Measurements from ENCODE around the gene RSBN1. TPM values are rescaled to one million over a fixed set of nuclear protein-coding genes. Genes with fewer than 3 reads are reported as not detected.
"Not testable (repeated sequence)": the region's sequence is repeated elsewhere in the genome, so short reads cannot be mapped to it uniquely, and the experiment has no call there.

Gene RSBN1
- total and polyA plus RNA-seq, 2 experiments from 2014 or later, result 12.8 to 20.3 TPM

GRCh38 chr1:113854234-113854633 is 42.0 kb upstream of the RSBN1 start:
- H3K4me2 ChIP-seq, result no peak overlapping the region
- no peak overlapping the region for H2AFZ ChIP-seq
- no peaks in the 10 kb centered on the region for H3K79me2 ChIP-seq
- 48% methylated on average over 1 of the region's 1 CpG for WGBS (ENCODE audit: low lambda C conversion rate, missing lambda C conversion rate)
- H3K4me1 ChIP-seq (ENCODE audit: insufficient read depth), result no peaks in the 10 kb centered on the region
- H3K9me3 ChIP-seq (ENCODE audit: low read depth), result no peaks in the 10 kb centered on the region
- H3K9me2 ChIP-seq (replicated peaks; ENCODE audit: insufficient read depth), result no peaks in the 10 kb centered on the region
- TF ChIP-seq CTCF (IDR thresholded peaks at IDR 0.05; ENCODE audit: poor library complexity) (no peak), EZH2 (IDR thresholded peaks at IDR 0.05; ENCODE audit: borderline replicate concordance) (no peak), EZH2phosphoT487 (IDR thresholded peaks at IDR 0.05; ENCODE audit: low read depth, severe bottlenecking, unreplicated experiment) (no peak)
- H3K4me3 ChIP-seq, result no peak overlapping the region
- H4K20me1 ChIP-seq (ENCODE audit: insufficient read depth, poor library complexity, severe bottlenecking), result no peaks in the 10 kb centered on the region
- no peak overlapping the region for H3K27ac ChIP-seq
- no peaks in the 10 kb centered on the region for H3K27me3 ChIP-seq
- H3K36me3 ChIP-seq (replicated peaks; ENCODE audit: insufficient read depth, low read depth), result no peaks in the 10 kb centered on the region
- no peak for DNase-seq (ENCODE audit: low spot score)

GRCh38 chr1:113852694-113853093 is 40.4 kb upstream of the RSBN1 start:
- not testable (repeated sequence) for H3K4me1 ChIP-seq (ENCODE audit: insufficient read depth); H3K4me2 ChIP-seq

GRCh38 chr1:113850127-113850796 is 38.0 kb upstream of the RSBN1 start:
- H3K9me3 ChIP-seq (ENCODE audit: low read depth), result no peaks in the 10 kb centered on the region
- H3K79me2 ChIP-seq, result no peaks in the 10 kb centered on the region
- H3K36me3 ChIP-seq (replicated peaks; ENCODE audit: insufficient read depth, low read depth), result no peaks in the 10 kb centered on the region
- WGBS (ENCODE audit: low lambda C conversion rate, missing lambda C conversion rate), result 85% methylated on average over 3 of the region's 3 CpGs
- H3K4me2 ChIP-seq, result no peak overlapping the region
- no peak for TF ChIP-seq EZH2 (IDR thresholded peaks at IDR 0.05; ENCODE audit: borderline replicate concordance)
- TF ChIP-seq EZH2phosphoT487 (IDR thresholded peaks at IDR 0.05; ENCODE audit: low read depth, severe bottlenecking, unreplicated experiment), result no peak
- no peak for TF ChIP-seq CTCF (IDR thresholded peaks at IDR 0.05; ENCODE audit: poor library complexity)
- no peaks in the 10 kb centered on the region for H4K20me1 ChIP-seq (ENCODE audit: insufficient read depth, poor library complexity, severe bottlenecking)
- no peaks in the 10 kb centered on the region for H3K9me2 ChIP-seq (replicated peaks; ENCODE audit: insufficient read depth)
- H2AFZ ChIP-seq, result no peak overlapping the region
- no peak for DNase-seq (ENCODE audit: low spot score)
- no peak overlapping the region for H3K27ac ChIP-seq
- no peak overlapping the region for H3K4me3 ChIP-seq
- H3K27me3 ChIP-seq, result no peaks in the 10 kb centered on the region
- no peaks in the 10 kb centered on the region for H3K4me1 ChIP-seq (ENCODE audit: insufficient read depth)

More at GRCh38 chr1:113852694-113853093, 40.4 kb upstream of the RSBN1 start:
- not testable (repeated sequence) for H3K9me3 ChIP-seq (ENCODE audit: low read depth); DNase-seq (ENCODE audit: low spot score); H3K79me2 ChIP-seq; H4K20me1 ChIP-seq (ENCODE audit: insufficient read depth, poor library complexity, severe bottlenecking); H2AFZ ChIP-seq; H3K4me3 ChIP-seq; H3K36me3 ChIP-seq (replicated peaks; ENCODE audit: insufficient read depth, low read depth); H3K27me3 ChIP-seq; H3K9me2 ChIP-seq (replicated peaks; ENCODE audit: insufficient read depth); H3K27ac ChIP-seq
- WGBS (ENCODE audit: low lambda C conversion rate, missing lambda C conversion rate), result 98% methylated on average over 6 of the region's 6 CpGs

DNA sequence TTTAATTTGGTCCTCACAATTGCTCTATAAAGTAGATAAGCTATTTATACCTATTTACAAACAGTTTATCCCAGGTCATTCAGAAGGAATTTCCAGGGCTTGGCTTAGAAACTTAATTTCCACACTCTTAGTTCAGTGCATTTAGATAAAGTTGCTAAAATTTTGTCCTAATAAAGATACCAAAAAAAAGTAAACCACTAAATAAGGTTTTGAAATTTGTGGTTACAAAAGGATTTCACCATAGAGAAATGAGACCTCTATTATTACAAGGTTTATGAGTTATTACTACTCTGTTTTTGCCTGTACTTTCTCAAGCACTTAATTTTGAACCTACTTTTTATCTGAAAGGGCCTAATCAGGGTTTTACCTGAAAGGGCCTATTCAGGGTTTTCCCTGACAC is 36.8 kb upstream of the RSBN1 start:
- TF ChIP-seq CTCF (IDR thresholded peaks at IDR 0.05; ENCODE audit: poor library complexity) (no peak), EZH2 (IDR thresholded peaks at IDR 0.05; ENCODE audit: borderline replicate concordance) (no peak), EZH2phosphoT487 (IDR thresholded peaks at IDR 0.05; ENCODE audit: low read depth, severe bottlenecking, unreplicated experiment) (no peak)
- Histone ChIP-seq H4K20me1 (ENCODE audit: insufficient read depth, poor library complexity, severe bottlenecking) (no peaks in the 10 kb centered on the region), H3K9me2 (replicated peaks; ENCODE audit: insufficient read depth) (no peaks in the 10 kb centered on the region), H2AFZ (no peak overlapping the region), H3K79me2 (no peaks in the 10 kb centered on the region), H3K36me3 (replicated peaks; ENCODE audit: insufficient read depth, low read depth) (no peaks in the 10 kb centered on the region), H3K4me3 (no peak overlapping the region), H3K9me3 (ENCODE audit: low read depth) (no peaks in the 10 kb centered on the region), H3K4me1 (ENCODE audit: insufficient read depth) (no peaks in the 10 kb centered on the region), H3K27ac (no peak overlapping the region), H3K4me2 (no peak overlapping the region), H3K27me3 (no peaks in the 10 kb centered on the region)
- DNase-seq (ENCODE audit: low spot score), result no peak

All from hepatocyte (in vitro differentiated cells).